NOMO-1 (cell line): Measurements from ENCODE around the gene RASD2.
A peak's percentile ranks its signal among the peaks of the same experiment; 100 is the strongest.

Experiments
- DNase-seq, 2 experiments: peaks; one replicate each; lab custom pipeline; 2025; ENCODE audit not compliant: unreplicated experiment in 2 of 2; lab: John Stamatoyannopoulos, UW

RASD2 gene

DNA sequence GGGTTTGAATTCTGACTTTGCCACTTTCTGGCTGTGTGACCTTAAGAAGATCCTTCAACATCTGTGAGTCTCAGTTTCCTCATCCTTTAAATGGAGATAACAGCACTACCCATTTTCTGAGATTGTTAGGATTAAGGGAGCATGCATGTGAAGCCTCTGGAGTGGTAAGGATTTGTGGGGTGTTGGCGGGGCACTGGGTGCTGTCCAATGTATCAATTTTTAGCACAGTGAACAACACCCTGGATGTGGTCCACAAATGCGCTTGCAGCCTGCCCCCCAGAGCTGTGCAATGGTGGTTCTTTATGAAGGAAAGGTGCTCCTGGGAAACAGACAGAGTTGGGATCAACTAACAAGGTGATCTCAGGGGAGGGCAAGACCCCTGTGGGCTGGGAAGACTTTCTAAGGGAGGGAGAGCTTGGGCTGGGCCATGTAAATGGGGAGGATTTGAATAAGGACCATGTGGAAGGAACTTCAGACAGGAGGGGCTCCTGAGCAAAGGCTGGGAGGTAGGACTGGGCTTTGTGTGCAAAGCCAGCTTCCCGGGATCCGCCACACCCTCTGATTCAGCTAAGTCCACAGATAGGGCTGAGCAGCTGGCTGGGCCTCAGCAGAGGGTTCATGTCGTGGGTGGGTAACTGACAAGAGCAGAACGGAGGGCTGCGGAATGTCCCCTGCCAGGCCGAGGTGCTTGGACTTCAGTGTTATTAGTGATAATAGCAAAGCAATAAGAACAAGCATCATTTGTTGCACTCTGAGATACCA, 22.7 kb upstream of the RASD2 start:
- DNase-seq: no peak

GRCh38 chr22:35518811-35519210, 21.8 kb upstream of the RASD2 start:
- no peak for DNase-seq

GRCh38 chr22:35519306-35520000, 21.2 kb upstream of the RASD2 start:
- DNase-seq: no peak

DNA sequence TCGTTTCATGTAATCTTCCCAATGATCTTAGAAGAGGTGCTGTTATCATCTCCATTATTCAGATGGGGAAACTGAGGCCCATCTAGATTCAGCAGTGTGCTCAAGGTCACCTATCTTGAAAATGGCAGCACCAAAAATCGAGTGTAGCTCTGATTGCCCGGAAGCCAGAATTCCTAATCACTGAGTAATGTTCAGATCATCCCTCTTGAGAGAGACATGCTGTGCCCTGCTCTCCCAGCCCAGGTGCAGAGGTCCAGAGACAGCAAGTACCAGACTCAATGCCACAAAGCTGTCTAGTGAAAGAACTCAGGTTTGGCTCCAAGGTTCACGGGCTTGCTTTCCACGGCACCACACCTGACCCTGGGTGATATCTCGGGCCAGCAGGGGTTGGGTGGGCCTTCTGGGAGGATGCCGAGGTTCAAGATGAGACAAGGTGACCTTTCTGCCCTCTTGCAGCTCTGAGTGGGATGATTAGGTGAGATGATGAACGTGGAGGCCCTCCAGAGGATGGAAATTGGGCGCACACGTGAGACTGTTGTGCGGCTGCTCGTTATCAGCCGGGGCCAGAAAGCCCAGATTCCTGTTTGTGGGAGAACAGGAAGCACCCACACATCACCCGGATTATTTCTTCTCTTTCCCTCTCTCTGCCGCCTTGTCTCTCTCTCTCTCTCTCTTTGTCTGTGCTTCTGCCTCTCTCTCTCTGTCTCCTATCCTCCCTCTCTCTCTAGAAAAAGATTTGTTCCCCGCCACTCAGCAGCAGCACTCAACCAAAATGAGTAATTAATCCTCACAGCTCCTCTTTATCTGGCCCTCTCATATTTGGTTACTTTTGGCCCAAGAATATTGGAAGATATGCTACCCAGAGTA, 19.0 kb upstream of the RASD2 start:
- DNase-seq: no peak

- no peak for DNase-seq
These were observed 18.1 kb upstream of the RASD2 start for GRCh38 chr22:35522225-35523149.

GRCh38 chr22:35523167-35523947, 17.3 kb upstream of the RASD2 start:
- no peak for DNase-seq

DNA sequence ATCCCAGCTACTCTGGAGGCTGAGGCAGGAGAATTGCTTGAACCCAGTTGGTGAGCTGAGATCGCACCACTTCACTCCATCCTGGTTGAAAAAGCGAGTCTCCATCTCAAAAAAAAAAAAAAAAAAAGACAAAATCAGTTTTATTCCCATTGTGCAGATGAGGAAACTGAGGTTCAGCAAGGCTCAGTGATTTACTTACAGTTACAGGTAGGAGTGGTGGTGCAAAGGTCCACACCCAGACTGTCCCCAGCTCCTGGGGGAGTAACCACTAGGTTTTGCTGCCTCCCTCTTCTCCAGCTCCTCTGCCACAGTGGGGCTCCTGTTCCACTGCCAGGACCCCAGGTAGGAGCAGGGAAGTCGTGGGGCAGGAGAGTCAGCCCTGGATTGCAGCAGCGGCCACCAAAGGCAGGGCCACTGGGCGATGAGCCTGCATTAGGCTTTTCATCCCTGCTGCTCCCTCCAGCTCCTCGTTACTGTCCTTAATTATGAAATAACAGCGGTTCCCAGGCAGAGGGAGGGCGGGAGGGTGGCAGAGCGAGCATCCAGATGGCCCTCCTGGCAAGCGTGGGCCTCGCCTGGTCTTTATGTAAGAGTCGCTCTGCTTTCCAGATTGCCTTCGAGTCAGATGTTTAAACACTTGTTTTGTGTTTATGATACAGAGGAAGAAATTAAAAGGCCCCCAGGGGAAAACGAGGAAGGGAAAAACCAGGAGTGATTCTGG, 15.5 kb upstream of the RASD2 start:
- DNase-seq: no peak

GRCh38 chr22:35525687-35526332, 14.8 kb upstream of the RASD2 start:
- no peak for DNase-seq

DNA sequence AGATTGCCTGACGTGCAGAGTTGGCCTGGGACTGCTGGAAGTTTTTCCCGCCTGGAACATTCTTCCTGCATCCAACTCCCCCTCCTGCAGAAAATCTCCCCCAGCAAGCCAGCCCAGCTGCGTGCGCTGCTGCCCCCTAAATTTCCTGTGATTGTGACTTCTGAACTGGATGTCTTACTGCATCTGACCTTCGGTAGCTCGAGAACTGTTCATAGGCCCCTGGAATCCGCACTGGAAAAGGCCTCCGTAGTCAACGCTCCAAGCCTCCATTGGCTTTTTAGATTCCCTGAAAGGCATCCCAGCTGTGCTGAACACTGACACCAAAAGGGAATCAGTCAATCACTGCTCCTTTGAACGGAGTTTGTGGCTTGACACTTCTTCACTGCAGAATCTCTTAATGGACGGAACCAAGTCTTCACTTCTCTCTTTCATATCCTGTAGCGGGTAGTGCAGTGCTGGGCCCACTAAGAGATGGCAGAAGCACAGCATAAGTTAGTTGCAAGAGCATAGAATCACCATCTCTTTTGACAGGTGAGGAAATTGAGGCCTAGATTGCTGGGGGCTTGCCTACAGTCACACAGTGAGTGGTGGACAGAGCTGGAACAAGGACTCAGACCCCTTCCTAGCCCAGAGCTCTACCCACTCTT, 14.2 kb upstream of the RASD2 start:
- peak in 1 of 2 experiments; percentile 12 for DNase-seq

GRCh38 chr22:35528927-35529326, 11.7 kb upstream of the RASD2 start:
- DNase-seq: no peak

DNA sequence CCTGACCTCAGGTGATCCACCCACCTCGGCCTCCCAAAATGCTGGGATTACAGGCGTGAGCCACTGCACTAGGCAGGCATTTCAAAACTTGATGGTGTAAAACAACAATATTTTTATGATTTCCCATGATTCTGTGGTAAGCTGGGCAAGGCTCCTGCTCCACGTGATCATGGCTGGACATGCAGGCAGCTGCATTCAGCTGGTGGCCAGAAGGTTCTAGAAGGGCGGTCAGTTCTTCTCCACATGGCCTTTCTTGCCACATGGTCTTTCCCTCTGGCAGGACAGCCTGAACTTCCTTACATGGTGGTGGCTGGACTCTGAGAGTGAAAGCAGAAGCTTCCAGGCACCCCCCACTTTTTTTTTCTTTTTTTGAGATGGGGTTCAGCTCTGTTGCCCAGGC, 9.9 kb upstream of the RASD2 start:
- DNase-seq: no peak

DNA sequence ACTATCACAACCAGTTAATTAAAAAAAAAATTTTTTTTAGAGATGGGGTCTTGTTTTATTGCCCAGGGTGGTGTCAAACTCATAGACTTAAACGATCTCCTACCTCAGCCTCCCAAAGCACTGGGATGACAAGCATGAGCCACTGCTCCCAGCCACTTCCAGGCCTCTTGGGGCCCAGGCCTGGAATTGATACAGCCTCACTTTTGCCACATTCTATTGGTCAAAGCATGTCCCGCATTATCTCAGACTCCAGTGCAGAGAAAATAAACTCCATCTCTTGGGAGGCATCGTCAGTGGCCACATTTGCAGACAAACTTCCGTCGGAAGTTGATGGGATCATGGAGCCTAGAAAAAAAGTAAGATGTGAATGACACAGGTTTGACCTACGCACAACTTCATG, 9.4 kb upstream of the RASD2 start:
- no peak for DNase-seq

GRCh38 chr22:35531676-35532075, 9.0 kb upstream of the RASD2 start:
- no peak for DNase-seq

- no peak for DNase-seq
These were observed 7.1 kb upstream of the RASD2 start for GRCh38 chr22:35533365-35534029.

DNA sequence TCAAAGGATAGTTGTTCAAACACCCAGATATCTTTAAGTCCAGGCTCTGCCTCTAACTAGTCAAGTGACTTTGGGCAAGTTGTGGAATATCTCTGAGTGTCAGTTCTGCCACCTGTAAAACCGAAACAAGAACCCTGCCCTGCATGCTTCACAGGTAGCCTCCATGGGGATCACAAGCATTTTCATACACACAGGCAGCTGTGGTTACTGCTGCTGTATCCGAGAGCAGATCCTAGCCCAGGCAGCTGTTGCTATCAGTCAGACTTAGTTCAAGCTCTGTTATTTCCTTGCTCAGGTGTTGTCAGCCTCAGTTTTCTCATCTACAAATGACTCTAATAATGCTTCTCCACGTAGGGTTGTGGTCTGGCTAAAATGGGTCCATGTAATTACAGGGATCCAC, 6.5 kb upstream of the RASD2 start:
- DNase-seq: no peak

GRCh38 chr22:35537232-35537631, 3.4 kb upstream of the RASD2 start:
- peak; percentile 45 to 82 for DNase-seq

DNA sequence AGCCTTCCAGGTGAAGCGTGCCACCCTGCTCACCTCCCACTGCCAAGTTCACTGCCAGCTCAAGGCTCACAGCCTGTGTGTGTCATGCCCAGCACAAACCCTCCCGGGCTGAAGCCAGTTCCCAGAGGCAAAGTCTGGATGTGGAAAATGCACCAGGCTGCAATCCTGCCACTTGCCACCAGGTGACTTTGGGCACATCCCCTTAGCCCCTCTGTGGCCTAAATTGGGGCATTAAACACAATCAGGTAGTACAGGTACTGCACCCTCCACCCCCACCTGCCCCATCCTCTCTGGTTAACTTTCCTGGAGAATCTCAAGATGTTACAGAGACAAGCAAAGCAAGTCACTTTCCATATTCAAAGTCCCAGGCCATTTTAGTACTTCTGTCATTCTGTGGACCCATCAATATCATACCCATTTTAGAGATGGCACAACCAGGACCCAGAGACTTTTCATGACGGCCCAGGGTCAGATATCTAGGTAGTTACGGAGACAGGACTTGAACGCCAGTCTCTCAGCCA, 1.8 kb upstream of the RASD2 start:
- DNase-seq: no peak
